Activated CD4-positive, alpha-beta T cell treated with anti-CD3 and anti-CD28 coated beads, Interleukin-2, amount 50 U/mL, for 48 hours (primary cell): ENCODE measurements around the gene TBCD.
"Not testable (repeated sequence)": the region's sequence is repeated elsewhere in the genome, so short reads cannot be mapped to it uniquely, and the experiment has no call there.

Source experiments
- DNase-seq, 2 experiments: peaks; one replicate each; pipeline ENCODE4 v3.0.0-alpha.2; 2020

Gene TBCD

GRCh38 chr17:82959990-82960418 is 208.1 kb downstream of the TBCD start:
- DNase-seq = no peak

DNA sequence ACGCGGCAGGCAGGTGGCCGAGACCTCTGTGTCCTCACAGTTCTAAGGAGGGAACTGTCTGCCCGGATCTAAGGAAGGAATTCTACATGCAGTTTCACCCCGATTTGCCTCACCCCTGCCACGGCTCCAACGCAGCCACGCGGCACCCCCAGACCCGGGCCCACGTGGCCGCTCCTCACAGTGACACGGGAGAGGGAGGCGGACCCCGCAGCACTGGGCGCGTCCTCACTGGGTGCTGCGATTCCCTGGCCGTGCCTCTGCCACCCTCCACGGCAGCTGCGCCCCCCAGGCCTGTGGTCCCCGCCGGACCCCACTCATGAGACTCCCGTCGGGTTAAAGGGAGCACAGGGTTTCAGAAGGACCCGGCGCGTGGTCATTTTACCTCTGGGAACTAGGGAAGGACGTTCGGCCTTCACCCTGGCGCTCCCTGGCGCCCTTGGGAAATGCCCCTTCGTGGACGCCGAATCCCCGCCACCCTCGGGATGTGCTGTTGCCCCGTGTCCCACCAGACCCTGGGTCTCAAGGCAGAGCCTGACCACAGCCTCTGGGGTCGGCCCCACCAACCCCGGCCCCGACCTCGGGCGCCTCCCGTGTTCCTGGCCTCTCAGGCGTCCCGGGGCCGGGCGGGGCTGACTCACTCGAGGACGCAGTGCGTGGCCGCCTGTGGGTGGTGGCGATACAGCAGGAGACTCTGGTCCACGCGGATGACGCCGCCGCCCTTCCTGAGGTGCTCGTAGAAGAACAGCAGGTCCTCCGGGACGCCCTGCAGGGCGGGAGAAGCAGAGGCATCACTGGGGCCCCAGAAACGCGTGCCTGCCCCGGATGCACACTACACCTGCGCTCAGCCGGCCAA is 208.8 kb downstream of the TBCD start:
- DNase-seq = no peak

- DNase-seq = no peak
Observed at GRCh38 chr17:82961366-82962162, 209.7 kb downstream of the TBCD start.

- no peak for DNase-seq
Observed at GRCh38 chr17:82962163-82962720, 210.4 kb downstream of the TBCD start.

DNA sequence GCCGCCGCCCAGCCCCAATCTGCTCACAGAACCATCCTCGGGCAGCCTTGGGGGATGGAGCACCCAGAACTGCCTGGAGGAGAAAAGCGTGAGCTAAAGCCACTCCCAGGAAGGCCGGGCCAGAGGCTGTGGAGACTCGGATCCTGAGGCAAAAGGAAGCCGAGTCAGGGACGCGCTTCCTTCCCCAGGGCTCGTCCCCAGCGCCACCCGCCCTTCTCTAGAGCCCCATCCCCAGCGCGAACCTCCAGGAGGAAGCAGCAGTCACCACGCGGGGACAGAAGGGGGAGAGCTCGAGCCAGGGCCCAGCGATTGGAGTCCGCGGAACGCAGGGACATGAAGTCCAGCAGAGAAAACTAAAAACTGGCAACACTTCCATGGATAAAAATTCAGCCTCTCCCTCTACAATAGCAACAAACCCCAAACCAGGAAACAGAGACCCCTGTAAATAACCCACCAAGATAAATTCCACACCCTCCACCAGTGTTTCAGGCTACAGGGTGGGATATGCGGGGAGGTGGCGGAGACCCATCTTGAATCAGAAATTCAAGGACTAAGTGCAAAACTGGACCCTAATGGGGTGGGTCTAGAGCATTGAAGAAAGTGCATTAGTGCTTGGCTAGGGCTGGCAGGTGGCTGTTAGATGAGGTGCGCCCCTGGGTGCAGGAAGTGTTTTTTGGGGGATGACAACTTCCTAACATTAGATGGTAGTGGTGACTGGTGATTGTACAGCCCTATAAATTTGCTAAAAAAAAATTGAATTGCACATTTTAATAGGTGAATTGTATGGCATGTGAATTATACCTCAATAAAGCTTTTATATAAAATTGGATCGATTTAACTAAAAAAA is 211.5 kb downstream of the TBCD start:
- peak; percentile 17 to 42 for DNase-seq

GRCh38 chr17:82964451-82964850 is 212.6 kb downstream of the TBCD start:
- DNase-seq = not testable (repeated sequence)

- DNase-seq = no peak
Observed at GRCh38 chr17:82964851-82965341, 213.0 kb downstream of the TBCD start.

- DNase-seq = no peak
Observed at GRCh38 chr17:82965371-82965770, 213.5 kb downstream of the TBCD start.

DNA sequence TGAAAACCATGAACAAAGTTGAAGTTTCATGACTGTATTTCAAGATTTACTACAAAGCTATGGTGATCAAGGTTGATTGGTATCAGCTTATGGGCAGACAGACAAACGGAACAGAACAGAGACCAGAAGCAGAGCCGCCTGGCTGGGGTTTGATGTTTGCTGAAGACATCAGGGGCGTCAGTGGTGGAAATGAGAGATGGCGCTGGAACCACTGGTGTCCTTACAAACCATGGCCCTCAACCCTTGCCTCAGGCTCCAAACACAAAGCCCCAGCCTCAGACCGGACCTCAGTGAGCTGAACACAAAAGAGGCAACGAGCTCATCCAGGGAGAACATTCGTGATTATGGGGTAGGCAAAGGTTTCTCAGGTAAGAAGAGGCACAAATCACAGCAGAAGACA is 214.6 kb downstream of the TBCD start:
- DNase-seq = no peak

DNA sequence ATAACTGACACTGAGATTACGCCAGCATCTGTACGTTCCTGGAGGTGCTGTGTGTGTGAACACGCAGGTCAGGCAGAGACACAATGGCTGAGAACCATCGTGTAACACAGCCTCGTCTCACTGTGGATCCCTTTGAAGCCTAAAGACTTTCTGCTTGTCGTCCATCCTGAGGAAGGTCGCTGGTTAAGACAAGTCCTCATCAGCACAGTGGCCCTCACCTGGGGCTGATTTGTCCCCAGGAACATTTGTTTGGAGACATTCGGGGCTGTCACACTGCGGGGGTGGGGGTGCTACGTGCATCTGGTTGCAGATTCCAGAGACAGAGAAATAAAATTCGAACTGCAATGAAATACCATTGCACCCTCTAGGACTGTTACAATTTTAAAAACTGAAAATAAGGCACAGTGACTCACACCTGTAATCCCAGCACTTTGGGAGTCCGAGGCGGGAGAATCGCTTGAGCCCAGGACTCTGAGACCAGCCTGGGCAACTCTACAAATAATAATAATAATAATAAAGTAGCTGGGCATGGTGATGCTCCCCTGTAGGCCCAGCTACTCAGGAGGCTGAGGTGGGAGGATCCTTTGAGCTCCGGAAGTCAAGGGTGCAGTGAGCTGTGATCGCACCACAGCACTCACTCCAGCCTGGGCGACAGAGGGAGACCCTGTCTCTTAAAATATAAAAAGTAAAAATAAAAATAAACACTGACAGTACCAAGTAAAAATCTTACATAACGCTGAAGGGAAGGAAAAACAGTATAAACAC is 215.6 kb downstream of the TBCD start:
- no peak for DNase-seq

DNA sequence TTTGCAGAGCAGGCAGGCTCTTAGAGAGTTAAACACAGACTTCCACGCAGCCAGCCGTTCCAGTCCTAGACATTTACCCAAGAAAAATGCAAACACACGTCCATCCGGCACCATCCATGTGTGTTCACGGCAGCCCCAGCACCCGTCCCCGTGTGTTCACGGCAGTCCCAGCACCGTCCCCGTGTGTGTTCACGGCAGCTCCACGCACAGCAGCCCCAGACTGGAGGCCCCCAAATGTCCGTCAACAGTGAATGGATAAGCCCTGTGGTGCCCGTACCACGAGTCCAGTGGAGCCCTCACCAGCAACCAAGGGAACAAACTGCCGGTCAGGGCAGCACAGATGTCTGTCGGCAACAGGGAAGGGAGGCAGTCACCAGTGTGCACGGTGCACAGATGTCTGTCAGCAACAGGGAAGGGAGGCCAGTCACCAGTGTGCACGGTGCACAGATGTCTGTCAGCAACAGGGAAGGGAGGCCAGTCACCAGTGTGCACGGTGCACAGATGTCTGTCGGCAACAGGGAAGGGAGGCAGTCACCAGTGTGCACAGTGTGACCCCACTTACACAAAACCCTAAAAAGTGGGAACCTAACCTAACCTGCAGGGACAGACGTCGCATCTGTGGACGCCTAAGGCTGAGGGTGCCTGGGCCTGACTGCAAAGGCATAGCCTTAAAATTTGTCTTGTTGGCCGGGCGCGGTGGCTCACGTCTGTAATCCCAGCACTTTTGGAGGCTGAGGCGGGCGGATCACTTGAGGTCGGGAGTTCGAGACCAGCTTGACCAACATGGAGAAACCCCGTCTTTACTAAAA is 216.4 kb downstream of the TBCD start:
- DNase-seq = not testable (repeated sequence)

- DNase-seq = no peak
Observed at GRCh38 chr17:82970067-82970466, 218.2 kb downstream of the TBCD start.

GRCh38 chr17:82970818-82971590 is 219.1 kb downstream of the TBCD start:
- no peak for DNase-seq

GRCh38 chr17:82972836-82973372 is 221.0 kb downstream of the TBCD start:
- DNase-seq = no peak

DNA sequence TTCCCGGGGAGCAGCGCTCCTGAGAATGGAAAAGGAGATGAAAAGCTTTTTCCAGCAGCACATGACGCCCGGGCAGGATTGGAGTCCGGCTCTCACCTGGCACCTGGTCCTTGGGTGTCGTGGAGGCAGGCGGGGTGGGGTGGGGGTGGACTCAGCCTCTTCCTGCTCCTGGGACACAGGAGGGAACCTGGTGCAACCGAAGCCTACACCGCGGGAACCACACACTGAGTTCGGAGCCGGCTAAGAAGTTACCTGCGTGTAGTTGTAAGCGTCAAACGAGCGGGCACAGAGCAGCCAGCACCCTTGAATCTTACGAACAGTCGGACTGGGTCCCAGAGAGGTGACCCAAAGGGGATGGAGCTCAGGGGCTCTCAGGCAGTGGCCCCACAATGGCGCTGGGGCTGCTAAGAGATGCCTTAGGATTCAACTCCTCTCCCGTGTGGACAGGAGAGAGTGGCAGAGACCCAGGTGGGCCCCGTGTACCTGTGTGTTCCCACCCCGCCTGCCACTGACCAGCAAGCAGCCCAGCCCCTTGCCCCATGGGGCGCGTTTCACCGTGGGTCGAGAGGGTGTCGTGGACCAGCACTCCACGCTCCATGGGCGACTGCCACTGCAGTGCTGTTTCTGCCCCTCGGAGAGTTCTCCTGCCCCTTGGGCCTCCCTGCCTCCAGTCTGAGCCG is 221.7 kb downstream of the TBCD start:
- no peak for DNase-seq

DNA sequence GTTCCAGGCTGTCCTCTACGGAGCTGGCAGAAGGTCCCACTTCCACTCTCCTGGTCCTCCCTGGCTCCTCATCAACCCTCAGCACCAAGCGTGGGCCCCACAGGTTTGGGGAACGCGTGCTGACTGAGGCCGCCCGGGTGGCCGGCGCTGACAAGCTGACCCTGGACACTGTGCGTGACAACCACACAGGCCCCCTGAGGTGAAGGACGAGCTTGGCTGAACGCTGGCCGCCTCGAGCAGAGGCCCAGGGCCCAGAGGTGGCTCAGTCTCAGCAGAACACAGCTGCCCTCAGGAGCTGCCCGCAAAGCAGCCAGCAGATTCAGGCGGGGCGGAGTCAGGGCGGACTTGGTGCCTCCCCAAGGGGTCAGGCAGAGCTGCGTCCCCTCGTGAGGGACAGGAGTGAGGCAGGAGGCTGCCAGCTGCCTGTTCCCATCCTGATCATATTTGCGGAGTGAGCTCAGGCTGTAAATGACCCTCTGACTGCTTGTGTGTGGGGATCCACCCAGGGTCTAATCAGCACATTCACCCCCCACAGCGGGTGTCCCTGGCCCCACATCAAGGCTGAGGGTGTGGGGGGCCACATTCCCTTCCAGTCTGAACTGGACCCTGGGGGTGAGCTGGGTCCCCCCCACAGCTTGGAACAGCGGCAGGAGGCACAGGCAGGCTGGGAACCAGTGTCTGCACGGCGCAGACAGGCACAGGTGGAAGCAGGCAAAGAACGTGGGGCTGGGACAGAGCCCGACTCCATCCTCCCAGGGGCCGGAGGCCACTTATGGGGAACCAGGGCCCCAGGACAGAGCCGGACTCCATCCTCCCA is 222.5 kb downstream of the TBCD start:
- no peak for DNase-seq

- no peak for DNase-seq
Observed at GRCh38 chr17:82976982-82977488, 225.2 kb downstream of the TBCD start.

GRCh38 chr17:82977606-82978005 is 225.7 kb downstream of the TBCD start:
- no peak for DNase-seq
